Ascending aorta (tissue), 2 donors: ENCODE results near the gene KLRC1. TPM values are rescaled to one million over a fixed set of nuclear protein-coding genes. Genes with fewer than 3 reads are reported as not detected.
"Not testable (repeated sequence)": the region's sequence is repeated elsewhere in the genome, so short reads cannot be mapped to it uniquely, and the experiment has no call there.

ENCODE experiments used
- DNase-seq, 2 donors: peaks; one replicate each; pipeline ENCODE4 v3.0.0-alpha.2; 2019; ENCODE audit warnings: low spot score in 2 of 2
- H3K27ac ChIP-seq, 2 donors: fragments of 200-600 bp; sonication (generic); one replicate each; pipeline ENCODE4 v1.5.1; 2016 to 2017; ENCODE audit warnings: mild to moderate bottlenecking in 1 of 2
- H3K27me3 ChIP-seq: fragments of 200-600 bp; sonication (generic); one replicate; pipeline ENCODE4 v1.5.1; 2017
- H3K36me3 ChIP-seq, 2 donors: fragments of 200-600 bp; sonication (generic); one replicate each; pipeline ENCODE4 v1.5.1; 2016
- H3K4me1 ChIP-seq, 2 donors: fragments of 200-600 bp; sonication (generic); one replicate each; pipeline ENCODE4 v1.5.1; 2016 to 2017; ENCODE audit warnings: mild to moderate bottlenecking in 1 of 2
- H3K4me3 ChIP-seq, 2 donors: fragments of 200-600 bp; sonication (generic); one replicate each; pipeline ENCODE4 v1.5.1; 2016 to 2017; ENCODE audit warnings: mild to moderate bottlenecking in 1 of 2
- H3K9me3 ChIP-seq, 2 donors: fragments of 200-600 bp; sonication (generic); one replicate each; pipeline ENCODE4 v1.5.1; 2016
- CTCF ChIP-seq, 3 experiments: fragments of 200-600 bp in 2 of 3; fragments of 450-650 bp in 1 of 3; sonication (generic) in 2 of 3; IDR thresholded peaks; one replicate each; pipeline ENCODE4 v1.5.1; 2016 to 2019; ENCODE audit warnings: antibody characterized with exemption in 3 of 3, mild to moderate bottlenecking in 1 of 3, moderate library complexity in 1 of 3
- intact Hi-C: fragments of 100-400 bp; cut with DNase I; formaldehyde crosslinking; loops from one replicate; pipeline ENCODE4 v1.15.1; 2023
- total RNA-seq: library from RNA; depleted of rRNA; stranded (reverse); fragments of >200 nt; gene quantifications from one replicate; pipeline ENCODE4 v1.1.0, GENCODE V29; 2016

The KLRC1 gene
- total RNA-seq, 1 donor from 2014 or later, result not detected

GRCh38 chr12:10448236-10448635, 4.9 kb downstream of the KLRC1 start:
- Histone ChIP-seq H3K36me3 (no peaks in the 10 kb centered on the region), H3K27ac (no peak overlapping the region), H3K4me1 (no peaks in the 10 kb centered on the region), H3K9me3 (no peaks in the 10 kb centered on the region), H3K27me3 (no peaks in the 10 kb centered on the region), H3K4me3 (no peak overlapping the region)
- no peak for DNase-seq
- no peak for TF ChIP-seq CTCF (IDR thresholded peaks at IDR 0.05)
- intact Hi-C loops, result no loop called here

GRCh38 chr12:10446052-10446451, 7.1 kb downstream of the KLRC1 start:
- H3K36me3 ChIP-seq, H3K27me3 ChIP-seq, intact Hi-C loops, H3K4me1 ChIP-seq, H3K9me3 ChIP-seq, DNase-seq, H3K4me3 ChIP-seq, H3K27ac ChIP-seq: not testable (repeated sequence)

- H3K4me3 ChIP-seq, H3K36me3 ChIP-seq, DNase-seq, intact Hi-C loops, H3K4me1 ChIP-seq, H3K9me3 ChIP-seq, H3K27ac ChIP-seq, H3K27me3 ChIP-seq: not testable (repeated sequence)
These were observed 12.0 kb downstream of the KLRC1 start for GRCh38 chr12:10441144-10441543.

GRCh38 chr12:10439608-10440274, 13.4 kb downstream of the KLRC1 start:
- H3K4me3 ChIP-seq, intact Hi-C loops, H3K4me1 ChIP-seq, H3K27ac ChIP-seq, H3K9me3 ChIP-seq, DNase-seq, H3K27me3 ChIP-seq, H3K36me3 ChIP-seq: not testable (repeated sequence)

GRCh38 chr12:10437601-10438000, 15.6 kb downstream of the KLRC1 start:
- H3K27ac ChIP-seq, DNase-seq, H3K36me3 ChIP-seq, H3K4me3 ChIP-seq, H3K9me3 ChIP-seq, H3K27me3 ChIP-seq, intact Hi-C loops, H3K4me1 ChIP-seq: not testable (repeated sequence)

- H3K4me3 ChIP-seq, H3K4me1 ChIP-seq, H3K9me3 ChIP-seq, intact Hi-C loops, DNase-seq, H3K27me3 ChIP-seq, H3K36me3 ChIP-seq, H3K27ac ChIP-seq: not testable (repeated sequence)
These were observed 17.4 kb downstream of the KLRC1 start, which contains the start of gene KLRC2 for GRCh38 chr12:10435816-10436215. Gene KLRC2 (minus strand): TSS chr12:10436010. CDS start chr12:10435986, 24 bp downstream.

- DNase-seq, H3K27me3 ChIP-seq, H3K9me3 ChIP-seq, H3K4me3 ChIP-seq, H3K27ac ChIP-seq, intact Hi-C loops, H3K4me1 ChIP-seq, H3K36me3 ChIP-seq: not testable (repeated sequence)
These were observed 22.6 kb downstream of the KLRC1 start for GRCh38 chr12:10430623-10431022.

- H3K27me3 ChIP-seq, H3K4me1 ChIP-seq, H3K36me3 ChIP-seq, DNase-seq, H3K27ac ChIP-seq, H3K9me3 ChIP-seq, intact Hi-C loops, H3K4me3 ChIP-seq: not testable (repeated sequence)
These were observed 27.2 kb downstream of the KLRC1 start for GRCh38 chr12:10425938-10426337.

- H3K27ac ChIP-seq, DNase-seq, H3K4me1 ChIP-seq, H3K9me3 ChIP-seq, intact Hi-C loops, H3K4me3 ChIP-seq, H3K27me3 ChIP-seq, H3K36me3 ChIP-seq: not testable (repeated sequence)
These were observed 28.8 kb downstream of the KLRC1 start for GRCh38 chr12:10424260-10424899.

- H3K4me1 ChIP-seq, H3K36me3 ChIP-seq, H3K4me3 ChIP-seq, DNase-seq, H3K27ac ChIP-seq, H3K9me3 ChIP-seq, intact Hi-C loops, H3K27me3 ChIP-seq: not testable (repeated sequence)
These were observed 31.0 kb downstream of the KLRC1 start for GRCh38 chr12:10422159-10422558.

- not testable (repeated sequence) for H3K36me3 ChIP-seq
These were observed 32.8 kb downstream of the KLRC1 start, which contains the start of gene KLRC3 for GRCh38 chr12:10420334-10420733. Gene KLRC3 (minus strand): TSS chr12:10420595. CDS start chr12:10420550, 45 bp downstream.

More at GRCh38 chr12:10420334-10420733, 32.8 kb downstream of the KLRC1 start, which contains the start of gene KLRC3:
- H3K4me3 ChIP-seq, H3K9me3 ChIP-seq, H3K27me3 ChIP-seq, H3K27ac ChIP-seq, DNase-seq, intact Hi-C loops, H3K4me1 ChIP-seq: not testable (repeated sequence)
